Measurements from ENCODE around the gene TAB3.

The TAB3 gene

DNA sequence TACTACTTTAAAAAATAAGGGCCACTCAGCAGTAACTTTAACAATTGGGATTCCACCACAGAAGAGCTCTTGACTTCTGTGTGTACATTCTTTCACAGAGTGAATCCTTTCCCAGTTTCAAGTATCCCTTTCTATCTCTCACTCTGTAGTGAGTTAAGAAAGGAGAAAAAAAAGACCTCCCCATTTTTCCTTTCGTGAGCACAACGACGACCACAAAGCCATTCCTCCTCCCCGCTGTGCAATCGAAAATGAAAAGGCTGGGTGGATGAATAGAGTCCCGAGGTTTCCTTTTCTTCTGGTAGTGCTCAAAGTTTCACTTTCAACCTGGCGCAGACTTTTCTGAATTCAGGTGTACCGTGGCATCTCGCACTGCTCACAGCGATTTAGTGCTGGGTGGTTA lies 58.0 kb downstream of the TAB3 start:
- no peak for TF ChIP-seq ZFP3 (CRISPR knock-in tag; IDR thresholded peaks at IDR 0.05)
- no peak for TF ChIP-seq OSR1 (CRISPR knock-in tag; IDR thresholded peaks at IDR 0.05)
- no peak for TF ChIP-seq TOX (CRISPR knock-in tag; IDR thresholded peaks at IDR 0.05; ENCODE audit: borderline replicate concordance)
- no peak for TF ChIP-seq ZNF70 (CRISPR knock-in tag; IDR thresholded peaks at IDR 0.05)
- TF ChIP-seq ZNF565 (CRISPR knock-in tag; conservative IDR thresholded peaks at IDR 0.05; ENCODE audit: low read depth), result no peak
- TF ChIP-seq ZNF8 (CRISPR knock-in tag; IDR thresholded peaks at IDR 0.05), result no peak
- TF ChIP-seq PPARA (CRISPR knock-in tag; IDR thresholded peaks at IDR 0.05; ENCODE audit: borderline replicate concordance), result no peak
- ATAC-seq, result no peak

- ATAC-seq, result no peak
- TF ChIP-seq BACH2 (CRISPR knock-in tag; IDR thresholded peaks at IDR 0.05; ENCODE audit: borderline replicate concordance) (no peak), PPARA (CRISPR knock-in tag; IDR thresholded peaks at IDR 0.05; ENCODE audit: borderline replicate concordance) (no peak), ESRRG (CRISPR knock-in tag; IDR thresholded peaks at IDR 0.05) (no peak), ZC3H10 (CRISPR knock-in tag; IDR thresholded peaks at IDR 0.05) (no peak), CSDC2 (CRISPR knock-in tag; IDR thresholded peaks at IDR 0.05) (no peak), ARNTL (CRISPR knock-in tag; IDR thresholded peaks at IDR 0.05; ENCODE audit: borderline replicate concordance, low read depth) (no peak), ZNF8 (CRISPR knock-in tag; IDR thresholded peaks at IDR 0.05) (no peak)
- TF ChIP-seq, protein P1, sequence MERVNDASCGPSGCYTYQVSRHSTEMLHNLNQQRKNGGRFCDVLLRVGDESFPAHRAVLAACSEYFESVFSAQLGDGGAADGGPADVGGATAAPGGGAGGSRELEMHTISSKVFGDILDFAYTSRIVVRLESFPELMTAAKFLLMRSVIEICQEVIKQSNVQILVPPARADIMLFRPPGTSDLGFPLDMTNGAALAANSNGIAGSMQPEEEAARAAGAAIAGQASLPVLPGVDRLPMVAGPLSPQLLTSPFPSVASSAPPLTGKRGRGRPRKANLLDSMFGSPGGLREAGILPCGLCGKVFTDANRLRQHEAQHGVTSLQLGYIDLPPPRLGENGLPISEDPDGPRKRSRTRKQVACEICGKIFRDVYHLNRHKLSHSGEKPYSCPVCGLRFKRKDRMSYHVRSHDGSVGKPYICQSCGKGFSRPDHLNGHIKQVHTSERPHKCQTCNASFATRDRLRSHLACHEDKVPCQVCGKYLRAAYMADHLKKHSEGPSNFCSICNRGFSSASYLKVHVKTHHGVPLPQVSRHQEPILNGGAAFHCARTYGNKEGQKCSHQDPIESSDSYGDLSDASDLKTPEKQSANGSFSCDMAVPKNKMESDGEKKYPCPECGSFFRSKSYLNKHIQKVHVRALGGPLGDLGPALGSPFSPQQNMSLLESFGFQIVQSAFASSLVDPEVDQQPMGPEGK (CRISPR knock-in tag; IDR thresholded peaks at IDR 0.05; ENCODE audit: borderline replicate concordance), result no peak
- TF ChIP-seq, protein P2, sequence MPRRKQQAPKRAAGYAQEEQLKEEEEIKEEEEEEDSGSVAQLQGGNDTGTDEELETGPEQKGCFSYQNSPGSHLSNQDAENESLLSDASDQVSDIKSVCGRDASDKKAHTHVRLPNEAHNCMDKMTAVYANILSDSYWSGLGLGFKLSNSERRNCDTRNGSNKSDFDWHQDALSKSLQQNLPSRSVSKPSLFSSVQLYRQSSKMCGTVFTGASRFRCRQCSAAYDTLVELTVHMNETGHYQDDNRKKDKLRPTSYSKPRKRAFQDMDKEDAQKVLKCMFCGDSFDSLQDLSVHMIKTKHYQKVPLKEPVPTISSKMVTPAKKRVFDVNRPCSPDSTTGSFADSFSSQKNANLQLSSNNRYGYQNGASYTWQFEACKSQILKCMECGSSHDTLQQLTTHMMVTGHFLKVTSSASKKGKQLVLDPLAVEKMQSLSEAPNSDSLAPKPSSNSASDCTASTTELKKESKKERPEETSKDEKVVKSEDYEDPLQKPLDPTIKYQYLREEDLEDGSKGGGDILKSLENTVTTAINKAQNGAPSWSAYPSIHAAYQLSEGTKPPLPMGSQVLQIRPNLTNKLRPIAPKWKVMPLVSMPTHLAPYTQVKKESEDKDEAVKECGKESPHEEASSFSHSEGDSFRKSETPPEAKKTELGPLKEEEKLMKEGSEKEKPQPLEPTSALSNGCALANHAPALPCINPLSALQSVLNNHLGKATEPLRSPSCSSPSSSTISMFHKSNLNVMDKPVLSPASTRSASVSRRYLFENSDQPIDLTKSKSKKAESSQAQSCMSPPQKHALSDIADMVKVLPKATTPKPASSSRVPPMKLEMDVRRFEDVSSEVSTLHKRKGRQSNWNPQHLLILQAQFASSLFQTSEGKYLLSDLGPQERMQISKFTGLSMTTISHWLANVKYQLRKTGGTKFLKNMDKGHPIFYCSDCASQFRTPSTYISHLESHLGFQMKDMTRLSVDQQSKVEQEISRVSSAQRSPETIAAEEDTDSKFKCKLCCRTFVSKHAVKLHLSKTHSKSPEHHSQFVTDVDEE (CRISPR knock-in tag; IDR thresholded peaks at IDR 0.05), result no peak
Observed at GRCh38 chrX:30830326-30830943, 58.6 kb downstream of the TAB3 start.

DNA sequence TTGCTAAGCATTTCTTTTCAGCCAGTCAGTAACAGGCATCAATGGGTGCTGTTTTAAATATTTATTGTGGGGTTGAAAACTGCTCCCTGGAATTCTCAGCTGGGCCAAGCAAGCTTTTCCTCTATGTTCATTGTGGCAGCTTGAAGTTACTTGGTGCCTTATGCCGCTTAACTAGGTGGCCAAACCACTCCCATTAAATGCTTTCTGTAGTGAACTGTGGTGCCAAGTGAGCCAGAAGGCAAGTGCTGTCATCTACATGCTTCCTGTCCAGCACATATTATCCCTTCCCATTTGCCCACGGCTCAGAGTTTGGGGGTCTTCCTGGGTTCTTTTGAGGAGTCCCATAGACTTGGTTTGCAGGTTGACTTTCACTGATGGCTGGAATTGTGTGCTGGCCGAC lies 64.8 kb downstream of the TAB3 start:
- ATAC-seq, result no peak
- TF ChIP-seq CSDC2 (CRISPR knock-in tag; IDR thresholded peaks at IDR 0.05) (no peak), ZNF70 (CRISPR knock-in tag; IDR thresholded peaks at IDR 0.05) (no peak), BACH2 (CRISPR knock-in tag; IDR thresholded peaks at IDR 0.05; ENCODE audit: borderline replicate concordance) (no peak), SNAI2 (CRISPR knock-in tag; IDR thresholded peaks at IDR 0.05) (no peak), ESRRG (CRISPR knock-in tag; IDR thresholded peaks at IDR 0.05) (no peak), ISL1 (CRISPR knock-in tag; IDR thresholded peaks at IDR 0.05) (no peak), ZNF8 (CRISPR knock-in tag; IDR thresholded peaks at IDR 0.05) (no peak), ZC3H10 (CRISPR knock-in tag; IDR thresholded peaks at IDR 0.05) (no peak), ZNF565 (CRISPR knock-in tag; conservative IDR thresholded peaks at IDR 0.05; ENCODE audit: low read depth) (no peak), PPARA (CRISPR knock-in tag; IDR thresholded peaks at IDR 0.05; ENCODE audit: borderline replicate concordance) (no peak), RARB (CRISPR knock-in tag; IDR thresholded peaks at IDR 0.05) (no peak), ARNTL (CRISPR knock-in tag; IDR thresholded peaks at IDR 0.05; ENCODE audit: borderline replicate concordance, low read depth) (no peak), TCF4 (CRISPR knock-in tag; IDR thresholded peaks at IDR 0.05; ENCODE audit: borderline replicate concordance) (no peak), TOX (CRISPR knock-in tag; IDR thresholded peaks at IDR 0.05; ENCODE audit: borderline replicate concordance) (no peak), GLIS3 (CRISPR knock-in tag; IDR thresholded peaks at IDR 0.05) (no peak), OSR1 (CRISPR knock-in tag; IDR thresholded peaks at IDR 0.05) (no peak)
- TF ChIP-seq, protein P2 (CRISPR knock-in tag; IDR thresholded peaks at IDR 0.05), result no peak
- TF ChIP-seq, protein P3, sequence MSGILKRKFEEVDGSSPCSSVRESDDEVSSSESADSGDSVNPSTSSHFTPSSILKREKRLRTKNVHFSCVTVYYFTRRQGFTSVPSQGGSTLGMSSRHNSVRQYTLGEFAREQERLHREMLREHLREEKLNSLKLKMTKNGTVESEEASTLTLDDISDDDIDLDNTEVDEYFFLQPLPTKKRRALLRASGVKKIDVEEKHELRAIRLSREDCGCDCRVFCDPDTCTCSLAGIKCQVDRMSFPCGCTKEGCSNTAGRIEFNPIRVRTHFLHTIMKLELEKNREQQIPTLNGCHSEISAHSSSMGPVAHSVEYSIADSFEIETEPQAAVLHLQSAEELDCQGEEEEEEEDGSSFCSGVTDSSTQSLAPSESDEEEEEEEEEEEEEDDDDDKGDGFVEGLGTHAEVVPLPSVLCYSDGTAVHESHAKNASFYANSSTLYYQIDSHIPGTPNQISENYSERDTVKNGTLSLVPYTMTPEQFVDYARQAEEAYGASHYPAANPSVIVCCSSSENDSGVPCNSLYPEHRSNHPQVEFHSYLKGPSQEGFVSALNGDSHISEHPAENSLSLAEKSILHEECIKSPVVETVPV (CRISPR knock-in tag; IDR thresholded peaks at IDR 0.05), result no peak

Data from SK-N-SH treated with all-trans-retinoic acid at 6 μM for 48 hours (cell line).